ENCODE results near the gene LRIG2. TPM values are rescaled to one million over a fixed set of nuclear protein-coding genes. Genes with fewer than 3 reads are reported as not detected.
A peak's percentile ranks its signal among the peaks of the same experiment; 100 is the strongest.

LRIG2 gene
- total RNA-seq, 4 donors from 2014 or later = 23.0 to 41.9 (median 30.6) TPM

GRCh38 chr1:113096493-113096892 lies 23.5 kb downstream of the LRIG2 start:
- intact Hi-C loops (cut with DNase I) = no loop called here
- WGBS, 2 donors = 93 to 99% methylated on average over 3 of the region's 3 CpGs
- no peak for DNase-seq
- TF ChIP-seq CTCF (IDR thresholded peaks at IDR 0.05) = no peak
- Histone ChIP-seq H3K4me3 (replicated peaks in 1 of 3) (no peak overlapping the region), H3K36me3 (peaks cover 53 to 58% of the 10 kb centered on the region in 2 donors), H3K27me3 (no peaks in the 10 kb centered on the region), H3K9me3 (no peaks in the 10 kb centered on the region), H3K27ac (no peak overlapping the region), H3K4me1 (peaks cover 5% of the 10 kb centered on the region in 2 donors)

GRCh38 chr1:113101588-113101987 lies 28.6 kb downstream of the LRIG2 start:
- peak overlapping the region in 2 of 3 donors; percentile 22 to 64 for H3K27ac ChIP-seq
- no peak for TF ChIP-seq CTCF (IDR thresholded peaks at IDR 0.05)
- TF ChIP-seq POLR2A (IDR thresholded peaks at IDR 0.05) = no peak
- no peaks in the 10 kb centered on the region for H3K9me3 ChIP-seq
- peaks cover 48 to 51% of the 10 kb centered on the region in 2 donors for H3K36me3 ChIP-seq
- intact Hi-C loops (cut with DNase I) = no loop called here
- DNase-seq = no peak
- H3K4me3 ChIP-seq (replicated peaks in 1 of 3) = no peak overlapping the region
- peaks cover 0 to 12% of the 10 kb centered on the region in 2 donors for H3K4me1 ChIP-seq
- no peaks in the 10 kb centered on the region for H3K27me3 ChIP-seq

GRCh38 chr1:113103048-113103447 lies 30.1 kb downstream of the LRIG2 start:
- peaks cover 0 to 12% of the 10 kb centered on the region in 2 donors for H3K4me1 ChIP-seq
- TF ChIP-seq POLR2A (IDR thresholded peaks at IDR 0.05) = no peak
- no peak for TF ChIP-seq CTCF (IDR thresholded peaks at IDR 0.05)
- WGBS, 2 donors = 35 to 54% methylated on average over 1 of the region's 1 CpG
- H3K27ac ChIP-seq = peak overlapping the region; percentile 35 to 64 (median 38)
- no peak overlapping the region for H3K4me3 ChIP-seq (replicated peaks in 1 of 3)
- H3K36me3 ChIP-seq = peaks cover 46 to 48% of the 10 kb centered on the region in 2 donors
- intact Hi-C loops (cut with DNase I) = no loop called here
- H3K27me3 ChIP-seq = no peaks in the 10 kb centered on the region
- peak; percentile 20 to 31 for DNase-seq
- H3K9me3 ChIP-seq = no peaks in the 10 kb centered on the region

GRCh38 chr1:113103977-113104376 lies 31.0 kb downstream of the LRIG2 start:
- peaks cover 0 to 12% of the 10 kb centered on the region in 2 donors for H3K4me1 ChIP-seq
- no peaks in the 10 kb centered on the region for H3K9me3 ChIP-seq
- peak overlapping the region in 1 of 3 donors; percentile 64 for H3K27ac ChIP-seq
- H3K4me3 ChIP-seq (replicated peaks in 1 of 3) = no peak overlapping the region
- no peak for TF ChIP-seq CTCF (IDR thresholded peaks at IDR 0.05)
- TF ChIP-seq POLR2A (IDR thresholded peaks at IDR 0.05) = no peak
- peaks cover 42 to 57% of the 10 kb centered on the region in 2 donors for H3K36me3 ChIP-seq
- H3K27me3 ChIP-seq = no peaks in the 10 kb centered on the region
- intact Hi-C loops (cut with DNase I) = no loop called here
- no peak for DNase-seq

- peaks cover 0 to 12% of the 10 kb centered on the region in 2 donors for H3K4me1 ChIP-seq
- H3K4me3 ChIP-seq (replicated peaks in 1 of 3) = no peak overlapping the region
- H3K36me3 ChIP-seq = peaks cover 27 to 53% of the 10 kb centered on the region in 2 donors
- DNase-seq = no peak
- intact Hi-C loops (cut with DNase I) = no loop called here
- 91 to 94% methylated on average over 2 of the region's 2 CpGs for WGBS, 2 donors
- TF ChIP-seq CTCF (IDR thresholded peaks at IDR 0.05) = no peak
- no peak for TF ChIP-seq POLR2A (IDR thresholded peaks at IDR 0.05)
- H3K9me3 ChIP-seq = no peaks in the 10 kb centered on the region
- H3K27ac ChIP-seq = no peak overlapping the region
- no peaks in the 10 kb centered on the region for H3K27me3 ChIP-seq
These were observed 33.9 kb downstream of the LRIG2 start for GRCh38 chr1:113106910-113107309.
